ENCODE data around the gene WNT10A. TPM values are rescaled to one million over a fixed set of nuclear protein-coding genes. Genes with fewer than 3 reads are reported as not detected.

WNT10A gene
- total and polyA plus RNA-seq, 2 of the 8 experiments (the other 6 are each of a cell fraction or from before 2014, with no cell fraction given): 0.05 TPM; not detected in 1

- TF ChIP-seq MAX (IDR thresholded peaks at IDR 0.05) (peak; percentile 86), RNF2 (IDR thresholded peaks at IDR 0.05; ENCODE audit: borderline replicate concordance, low read depth, low read length, missing control alignments, poor library complexity, severe bottlenecking) (peak; percentile 37), ASH2L (IDR thresholded peaks at IDR 0.05; ENCODE audit: low read length) (no peak), EZH2 (IDR thresholded peaks at IDR 0.05; ENCODE audit: low read depth, low read length, severe bottlenecking) (peak; percentile 66), CTBP2 (IDR thresholded peaks at IDR 0.05; ENCODE audit: borderline replicate concordance, insufficient read depth, insufficient read length, low read length) (peak; percentile 56), ATF3 (IDR thresholded peaks at IDR 0.05; ENCODE audit: insufficient read depth, low read depth, low read length) (no peak), TAF7 (optimal IDR thresholded peaks at IDR 0.05; ENCODE audit: borderline replicate concordance, low read depth, low read length) (no peak), YY1 (IDR thresholded peaks at IDR 0.05; ENCODE audit: low read depth, low read length) (no peak), BRCA1 (IDR thresholded peaks at IDR 0.05; ENCODE audit: low read depth, low read length) (no peak), SP1 (IDR thresholded peaks at IDR 0.05; ENCODE audit: low read depth, low read length) (no peak), SRF (IDR thresholded peaks at IDR 0.05; ENCODE audit: low read depth, low read length) (no peak), SP2 (IDR thresholded peaks at IDR 0.05; ENCODE audit: low read length) (no peak)
Observed at GRCh38 chr2:218898109-218898878, 17.6 kb downstream of the WNT10A start (continued).

All from H1 (cell line).